ENCODE measurements around the gene CLTB.

DNA sequence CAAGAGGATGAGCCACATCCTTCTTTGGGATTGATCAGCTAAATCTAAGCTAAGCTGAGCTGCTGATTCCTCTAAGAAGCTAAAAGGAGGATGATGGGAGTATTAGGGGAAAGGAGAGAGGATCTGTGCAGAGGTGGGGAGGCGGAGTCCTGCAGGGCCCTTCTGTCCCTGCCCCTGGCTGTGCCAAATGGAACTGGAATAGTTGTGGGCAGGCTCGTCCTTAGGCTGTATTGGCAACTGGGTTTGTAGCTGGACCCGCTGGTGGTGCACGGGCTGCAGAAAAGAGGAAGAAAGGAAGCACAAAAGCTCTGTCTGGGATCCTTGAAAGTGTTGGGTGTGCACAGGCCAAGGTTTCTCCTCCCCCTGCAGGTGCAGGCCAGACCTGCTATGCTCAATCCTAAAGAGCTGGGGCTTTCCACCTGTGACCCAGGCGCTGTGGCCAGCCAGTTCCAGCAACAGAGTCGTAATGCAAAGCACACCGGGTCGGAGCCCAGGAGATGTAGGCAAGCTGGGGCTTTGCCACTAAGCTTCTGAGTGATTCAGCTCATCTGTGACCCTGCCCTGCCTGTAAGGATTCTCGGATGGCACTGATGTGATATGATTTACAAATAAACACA is 9.8 kb downstream of the CLTB start:
- TF ChIP-seq, protein P1, sequence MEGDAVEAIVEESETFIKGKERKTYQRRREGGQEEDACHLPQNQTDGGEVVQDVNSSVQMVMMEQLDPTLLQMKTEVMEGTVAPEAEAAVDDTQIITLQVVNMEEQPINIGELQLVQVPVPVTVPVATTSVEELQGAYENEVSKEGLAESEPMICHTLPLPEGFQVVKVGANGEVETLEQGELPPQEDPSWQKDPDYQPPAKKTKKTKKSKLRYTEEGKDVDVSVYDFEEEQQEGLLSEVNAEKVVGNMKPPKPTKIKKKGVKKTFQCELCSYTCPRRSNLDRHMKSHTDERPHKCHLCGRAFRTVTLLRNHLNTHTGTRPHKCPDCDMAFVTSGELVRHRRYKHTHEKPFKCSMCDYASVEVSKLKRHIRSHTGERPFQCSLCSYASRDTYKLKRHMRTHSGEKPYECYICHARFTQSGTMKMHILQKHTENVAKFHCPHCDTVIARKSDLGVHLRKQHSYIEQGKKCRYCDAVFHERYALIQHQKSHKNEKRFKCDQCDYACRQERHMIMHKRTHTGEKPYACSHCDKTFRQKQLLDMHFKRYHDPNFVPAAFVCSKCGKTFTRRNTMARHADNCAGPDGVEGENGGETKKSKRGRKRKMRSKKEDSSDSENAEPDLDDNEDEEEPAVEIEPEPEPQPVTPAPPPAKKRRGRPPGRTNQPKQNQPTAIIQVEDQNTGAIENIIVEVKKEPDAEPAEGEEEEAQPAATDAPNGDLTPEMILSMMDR (IDR thresholded peaks at IDR 0.05; ENCODE audit: insufficient read depth, low read depth, low read length), result no peak
- no peak for TF ChIP-seq EZH2 (IDR thresholded peaks at IDR 0.05; ENCODE audit: insufficient read depth, low read length)
